HUDEP-2 (cell line): ENCODE data around the gene SPIN1.

Source experiments
- DNase-seq, 76 experiments: peaks; one replicate each; lab custom pipeline; 2025; ENCODE audit not compliant: unreplicated experiment in 76 of 76; lab: John Stamatoyannopoulos, UW

Gene SPIN1

GRCh38 chr9:88488166-88488565 lies 99.9 kb downstream of the SPIN1 start:
- no peak for DNase-seq

- no peak for DNase-seq
Measured at GRCh38 chr9:88494983-88495721, 106.9 kb downstream of the SPIN1 start.

GRCh38 chr9:88497224-88497623 lies 109.0 kb downstream of the SPIN1 start:
- DNase-seq = no peak

GRCh38 chr9:88498880-88499279 lies 110.6 kb downstream of the SPIN1 start:
- DNase-seq = no peak

- DNase-seq = no peak
Measured at GRCh38 chr9:88501086-88501485, 112.8 kb downstream of the SPIN1 start.

GRCh38 chr9:88502552-88503034 lies 114.3 kb downstream of the SPIN1 start:
- DNase-seq = no peak

- no peak for DNase-seq
Measured at GRCh38 chr9:88503081-88503844, 115.0 kb downstream of the SPIN1 start.

- no peak for DNase-seq
Measured at GRCh38 chr9:88503845-88504764, 115.9 kb downstream of the SPIN1 start.

- DNase-seq = no peak
Measured at GRCh38 chr9:88508326-88508725, 120.1 kb downstream of the SPIN1 start.

- DNase-seq = no peak
Measured at GRCh38 chr9:88511906-88512305, 123.7 kb downstream of the SPIN1 start.

- DNase-seq = no peak
Measured at GRCh38 chr9:88514247-88514646, 126.0 kb downstream of the SPIN1 start.

- DNase-seq = no peak
Measured at GRCh38 chr9:88521308-88521707, 133.1 kb downstream of the SPIN1 start.

- DNase-seq = no peak
Measured at GRCh38 chr9:88522360-88522759, 134.1 kb downstream of the SPIN1 start.

- DNase-seq = no peak
Measured at GRCh38 chr9:88523056-88523455, 134.8 kb downstream of the SPIN1 start.

GRCh38 chr9:88524911-88525310 lies 136.7 kb downstream of the SPIN1 start:
- DNase-seq = no peak

- no peak for DNase-seq
Measured at GRCh38 chr9:88527618-88528017, 139.4 kb downstream of the SPIN1 start.
